Endothelial cell (in vitro differentiated cells): ENCODE results near the gene ATP6V0D1. TPM values are rescaled to one million over a fixed set of nuclear protein-coding genes. Genes with fewer than 3 reads are reported as not detected.

ENCODE experiments used
- DNase-seq: peaks from one replicate; pipeline ENCODE4 v3.0.0; 2021; ENCODE audit warnings: low spot score
- H3K27ac Mint-ChIP-seq: one replicate; pipeline ENCODE4 v1.8.0; 2021; ENCODE audit warnings: mixed read lengths, inconsistent platforms; ENCODE audit not compliant: unreplicated experiment
- H3K27me3 Mint-ChIP-seq: one replicate; pipeline ENCODE4 v1.8.0; 2021; ENCODE audit warnings: mild to moderate bottlenecking, moderate library complexity, mixed read lengths, inconsistent platforms; ENCODE audit not compliant: unreplicated experiment
- H3K36me3 Mint-ChIP-seq: one replicate; pipeline ENCODE4 v1.8.0; 2021; ENCODE audit warnings: mild to moderate bottlenecking, low read depth, mixed read lengths, inconsistent platforms; ENCODE audit not compliant: unreplicated experiment
- H3K4me1 Mint-ChIP-seq: one replicate; pipeline ENCODE4 v1.8.0; 2021; ENCODE audit warnings: mild to moderate bottlenecking, mixed read lengths, inconsistent platforms; ENCODE audit not compliant: unreplicated experiment
- H3K4me3 Mint-ChIP-seq: one replicate; pipeline ENCODE4 v1.8.0; 2021; ENCODE audit warnings: mild to moderate bottlenecking, mixed read lengths, inconsistent platforms; ENCODE audit not compliant: unreplicated experiment
- H3K9me3 Mint-ChIP-seq: one replicate; pipeline ENCODE4 v1.8.0; 2021; ENCODE audit warnings: mixed read lengths, inconsistent platforms; ENCODE audit not compliant: unreplicated experiment
- CTCF ChIP-seq: fragments of 200-600 bp; sonication (generic); IDR thresholded peaks from one replicate; pipeline ENCODE4 v1.5.0; 2021; ENCODE audit warnings: antibody characterized with exemption; ENCODE audit not compliant: unreplicated experiment
- total RNA-seq: library from RNA; stranded (reverse); fragmentation: NEBNext Ultra II Directional; extraction: Animal tissue kit (Norgen Biotek cat#: 25700); gene quantifications from one replicate; pipeline ENCODE4 v1.2.1, GENCODE V29; 2021; ENCODE audit not compliant: unreplicated experiment

ATP6V0D1 gene
- total RNA-seq, 1 donor from 2014 or later: 107 TPM

- peaks cover 13% of the 10 kb centered on the region for H3K27me3 Mint-ChIP-seq
- no peak for DNase-seq
- no peak overlapping the region for H3K4me3 Mint-ChIP-seq
- no peaks in the 10 kb centered on the region for H3K4me1 Mint-ChIP-seq
- no peaks in the 10 kb centered on the region for H3K36me3 Mint-ChIP-seq
- H3K27ac Mint-ChIP-seq: peak overlapping the region; percentile 18
- TF ChIP-seq CTCF: no peak
- H3K9me3 Mint-ChIP-seq: no peaks in the 10 kb centered on the region
Observed at GRCh38 chr16:67397036-67397801, 83.7 kb downstream of the ATP6V0D1 start.

GRCh38 chr16:67396159-67397035, 84.6 kb downstream of the ATP6V0D1 start:
- peaks cover 18% of the 10 kb centered on the region for H3K27me3 Mint-ChIP-seq
- H3K36me3 Mint-ChIP-seq: no peaks in the 10 kb centered on the region
- H3K9me3 Mint-ChIP-seq: no peaks in the 10 kb centered on the region
- H3K4me1 Mint-ChIP-seq: no peaks in the 10 kb centered on the region
- DNase-seq: peak; percentile 57
- no peak overlapping the region for H3K4me3 Mint-ChIP-seq
- no peak overlapping the region for H3K27ac Mint-ChIP-seq
- TF ChIP-seq CTCF: no peak

- TF ChIP-seq CTCF: no peak
- Mint-ChIP-seq H3K9me3 (no peaks in the 10 kb centered on the region), H3K27me3 (peaks cover 21% of the 10 kb centered on the region), H3K27ac (no peak overlapping the region), H3K4me3 (no peak overlapping the region), H3K4me1 (no peaks in the 10 kb centered on the region), H3K36me3 (peaks cover 2% of the 10 kb centered on the region)
- no peak for DNase-seq
Observed at GRCh38 chr16:67395458-67396158, 85.3 kb downstream of the ATP6V0D1 start.

GRCh38 chr16:67395105-67395457, 85.9 kb downstream of the ATP6V0D1 start:
- TF ChIP-seq CTCF: no peak
- Mint-ChIP-seq H3K36me3 (peaks cover 5% of the 10 kb centered on the region), H3K4me1 (peaks cover 3% of the 10 kb centered on the region), H3K9me3 (no peaks in the 10 kb centered on the region), H3K27ac (no peak overlapping the region), H3K27me3 (peaks cover 21% of the 10 kb centered on the region), H3K4me3 (no peak overlapping the region)
- no peak for DNase-seq
